ENCODE results near the gene CHD1. TPM values are rescaled to one million over a fixed set of nuclear protein-coding genes. Genes with fewer than 3 reads are reported as not detected.

CHD1 gene
- total RNA-seq, 3 donors from 2014 or later: 48.0 to 56.3 (median 53.0) TPM

Other genes starting within 250 kb of the CHD1 start
- 10 to 100 TPM; 38.2 to 76.6 (median 60.7) TPM for gene RGMB, start 155.3 kb downstream of the CHD1 start, total RNA-seq